ENCODE measurements around the gene GALNT2. TPM values are rescaled to one million over a fixed set of nuclear protein-coding genes. Genes with fewer than 3 reads are reported as not detected.

Gene GALNT2
- total and polyA plus RNA-seq, 12 donors, result 22.3 to 220 (median 85.7) TPM

DNA sequence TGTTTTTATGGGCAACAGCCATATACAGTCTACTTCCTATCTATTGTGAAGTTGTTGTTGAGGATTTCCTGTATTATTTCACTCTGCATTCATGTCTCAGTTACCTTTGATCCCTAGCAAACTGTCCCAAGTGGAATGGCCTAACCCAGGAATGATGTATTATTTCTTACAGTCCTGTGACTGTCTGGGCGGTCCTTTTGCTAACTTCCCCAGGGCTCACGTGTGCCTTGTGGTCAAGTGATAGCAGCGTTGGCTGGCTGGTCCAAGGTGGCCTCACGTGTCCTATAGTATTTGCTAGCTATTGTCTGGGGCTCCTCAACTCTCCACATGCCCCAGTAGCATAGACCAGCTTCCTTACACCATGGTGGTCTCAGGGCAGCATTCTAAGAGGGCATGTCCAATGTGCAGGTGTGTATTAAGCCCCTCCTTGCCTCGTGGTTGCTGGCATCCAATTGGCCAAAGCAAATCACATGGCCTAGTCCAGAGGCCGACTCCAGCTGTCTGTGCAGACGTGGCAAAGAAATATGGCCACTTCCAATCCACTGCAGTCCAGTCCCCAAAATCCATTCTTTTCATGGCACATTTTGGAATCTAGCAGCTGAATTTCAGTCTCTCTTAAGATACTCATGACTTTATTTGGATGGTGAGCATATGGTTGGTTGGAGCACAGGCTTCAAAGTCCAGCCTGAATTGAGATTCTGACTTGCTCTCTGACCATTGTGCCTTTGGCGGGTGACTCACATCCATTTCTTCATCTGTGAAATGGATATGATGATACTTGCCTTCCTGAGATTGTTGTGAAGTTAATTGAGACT is 94.1 kb downstream of the GALNT2 start:
- Histone ChIP-seq H3K27ac (no peak overlapping the region), H3K9me3 (replicated peaks in 1 of 3) (no peaks in the 10 kb centered on the region), H3K4me1 (replicated peaks in 1 of 2) (peaks cover 8 to 35% of the 10 kb centered on the region in 2 donors), H3K4me3 (no peak overlapping the region), H3K27me3 (no peaks in the 10 kb centered on the region), H3K36me3 (replicated peaks in 1 of 2) (no peaks in the 10 kb centered on the region)
- 62 to 73% (median 72%) methylated on average over 7 to 8 of the region's 8 CpGs for WGBS, 4 donors
- intact Hi-C loops (cut with DNase I), result no loop called here
- DNase-seq, result peak in 3 of 7 donors; percentile 20 to 51 (median 39)
- TF ChIP-seq, protein P1, sequence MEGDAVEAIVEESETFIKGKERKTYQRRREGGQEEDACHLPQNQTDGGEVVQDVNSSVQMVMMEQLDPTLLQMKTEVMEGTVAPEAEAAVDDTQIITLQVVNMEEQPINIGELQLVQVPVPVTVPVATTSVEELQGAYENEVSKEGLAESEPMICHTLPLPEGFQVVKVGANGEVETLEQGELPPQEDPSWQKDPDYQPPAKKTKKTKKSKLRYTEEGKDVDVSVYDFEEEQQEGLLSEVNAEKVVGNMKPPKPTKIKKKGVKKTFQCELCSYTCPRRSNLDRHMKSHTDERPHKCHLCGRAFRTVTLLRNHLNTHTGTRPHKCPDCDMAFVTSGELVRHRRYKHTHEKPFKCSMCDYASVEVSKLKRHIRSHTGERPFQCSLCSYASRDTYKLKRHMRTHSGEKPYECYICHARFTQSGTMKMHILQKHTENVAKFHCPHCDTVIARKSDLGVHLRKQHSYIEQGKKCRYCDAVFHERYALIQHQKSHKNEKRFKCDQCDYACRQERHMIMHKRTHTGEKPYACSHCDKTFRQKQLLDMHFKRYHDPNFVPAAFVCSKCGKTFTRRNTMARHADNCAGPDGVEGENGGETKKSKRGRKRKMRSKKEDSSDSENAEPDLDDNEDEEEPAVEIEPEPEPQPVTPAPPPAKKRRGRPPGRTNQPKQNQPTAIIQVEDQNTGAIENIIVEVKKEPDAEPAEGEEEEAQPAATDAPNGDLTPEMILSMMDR (IDR thresholded peaks at IDR 0.05), result no peak
- TF ChIP-seq POLR2A (IDR thresholded peaks at IDR 0.05), result no peak

DNA sequence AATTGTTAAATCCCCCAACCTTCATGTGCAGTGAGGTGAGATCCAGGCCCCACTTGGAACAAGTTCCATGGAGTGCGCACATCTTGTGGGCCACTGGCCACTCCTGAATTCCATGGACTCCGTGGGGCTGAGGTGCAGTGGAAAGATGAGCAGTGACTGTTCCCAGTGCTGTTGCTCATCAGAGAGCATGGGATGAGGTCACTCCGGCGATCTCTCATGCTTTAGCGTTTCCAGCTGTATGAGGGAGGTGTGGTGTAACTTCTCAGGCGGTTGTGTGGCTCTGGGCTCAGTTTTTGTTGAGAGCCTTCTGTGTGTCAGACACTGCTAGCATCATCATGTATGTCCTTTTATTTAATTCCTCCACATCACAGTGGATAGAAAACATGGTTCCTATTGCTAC is 96.2 kb downstream of the GALNT2 start:
- intact Hi-C loops (cut with DNase I), result no loop called here
- no peak for TF ChIP-seq POLR2A (IDR thresholded peaks at IDR 0.05)
- TF ChIP-seq, protein P1 (IDR thresholded peaks at IDR 0.05), result no peak
- Histone ChIP-seq H3K9me3 (replicated peaks in 1 of 3) (no peaks in the 10 kb centered on the region), H3K4me3 (no peak overlapping the region), H3K36me3 (replicated peaks in 1 of 2) (no peaks in the 10 kb centered on the region), H3K4me1 (replicated peaks in 1 of 2) (peaks cover 7 to 29% of the 10 kb centered on the region in 2 donors), H3K27me3 (no peaks in the 10 kb centered on the region), H3K27ac (peak overlapping the region in 1 of 5 donors; percentile 28)
- 83 to 93% (median 84%) methylated on average over 6 of the region's 6 CpGs; no CpG with 5 or more reads in 1 of the 4 donors for whole genome bisulfite sequencing, 4 donors
- DNase-seq, result peak in 4 of 7 donors; percentile 49 to 62 (median 60)

DNA sequence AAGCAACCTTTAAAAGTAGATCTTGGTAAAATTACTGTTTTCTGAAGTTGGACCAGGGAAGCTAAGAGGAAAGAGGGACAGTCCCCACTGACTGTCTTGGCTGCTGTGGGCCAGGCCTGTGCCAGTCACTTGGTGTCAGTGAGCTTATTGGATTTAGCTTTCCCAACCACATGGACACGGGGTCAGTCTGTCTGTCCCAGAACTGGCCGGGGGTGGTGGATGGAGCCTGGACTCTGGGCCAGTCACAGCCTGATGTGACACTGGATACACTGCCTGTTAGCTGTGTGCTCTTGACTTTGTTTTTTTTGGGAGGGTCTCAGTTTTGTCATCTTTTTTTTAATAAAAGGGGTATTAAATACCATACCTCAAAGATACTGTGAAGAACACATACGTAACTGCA is 96.7 kb downstream of the GALNT2 start:
- Histone ChIP-seq H3K4me3 (no peak overlapping the region), H3K9me3 (replicated peaks in 1 of 3) (no peaks in the 10 kb centered on the region), H3K4me1 (replicated peaks in 1 of 2) (peaks cover 2 to 28% of the 10 kb centered on the region in 2 donors), H3K27ac (peak overlapping the region in 1 of 5 donors; percentile 28), H3K27me3 (no peaks in the 10 kb centered on the region), H3K36me3 (replicated peaks in 1 of 2) (no peaks in the 10 kb centered on the region)
- intact Hi-C loops (cut with DNase I), result no loop called here
- DNase-seq, result peak in 3 of 7 donors; percentile 4 to 44 (median 13)
- TF ChIP-seq, protein P1 (IDR thresholded peaks at IDR 0.05), result no peak
- 92 to 96% (median 94%) methylated on average over 3 of the region's 3 CpGs for WGBS, 4 donors

DNA sequence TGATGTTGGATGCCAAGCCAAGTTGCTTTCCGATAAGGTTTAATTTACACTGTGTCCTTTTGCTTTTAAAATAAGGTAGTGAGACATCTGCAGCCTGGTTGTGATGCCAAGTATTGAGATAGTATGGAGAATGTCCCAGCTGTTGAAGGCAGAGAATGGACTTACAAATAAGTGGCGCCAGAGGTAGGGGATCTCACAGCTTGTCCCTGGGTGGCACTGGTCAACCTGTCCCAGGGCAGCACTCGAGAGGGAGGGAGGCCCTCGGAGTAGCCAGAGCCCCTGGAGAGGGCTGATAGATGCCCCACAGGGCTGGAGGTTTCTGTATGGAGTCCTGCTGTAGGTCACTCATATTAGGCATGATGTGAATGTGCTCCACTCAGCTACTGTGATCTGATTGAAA is 98.5 kb downstream of the GALNT2 start:
- 85 to 99% (median 97%) methylated on average over 4 of the region's 4 CpGs for WGBS, 4 donors
- Histone ChIP-seq H3K9me3 (replicated peaks in 1 of 3) (no peaks in the 10 kb centered on the region), H3K27me3 (no peaks in the 10 kb centered on the region), H3K4me1 (replicated peaks in 1 of 2) (peaks cover 5 to 28% of the 10 kb centered on the region in 2 donors), H3K4me3 (no peak overlapping the region), H3K36me3 (replicated peaks in 1 of 2) (no peaks in the 10 kb centered on the region), H3K27ac (peak overlapping the region in 1 of 5 donors; percentile 53)
- intact Hi-C loops (cut with DNase I), result no loop called here
- peak in 3 of 7 donors; percentile 0 to 47 (median 21) for DNase-seq
- TF ChIP-seq, protein P1 (IDR thresholded peaks at IDR 0.05), result no peak

Measured in adrenal gland (tissue), 12 donors.